GM19035 (cell line): ENCODE data around the gene SEMA3B.

Experiments
- ATAC-seq: cut with Tn5 transposase; IDR thresholded peaks from one replicate; pipeline ENCODE4 v1.9.1; 2021; ENCODE audit not compliant: unreplicated experiment

SEMA3B gene

GRCh38 chr3:50292159-50293078 lies 23.5 kb downstream of the SEMA3B start, which contains the start of gene IFRD2:
TSS of gene IFRD2 (minus strand) at chr3:50292429. CDS start at chr3:50292274, 155 bp downstream.
- ATAC-seq = peak; percentile 94

DNA sequence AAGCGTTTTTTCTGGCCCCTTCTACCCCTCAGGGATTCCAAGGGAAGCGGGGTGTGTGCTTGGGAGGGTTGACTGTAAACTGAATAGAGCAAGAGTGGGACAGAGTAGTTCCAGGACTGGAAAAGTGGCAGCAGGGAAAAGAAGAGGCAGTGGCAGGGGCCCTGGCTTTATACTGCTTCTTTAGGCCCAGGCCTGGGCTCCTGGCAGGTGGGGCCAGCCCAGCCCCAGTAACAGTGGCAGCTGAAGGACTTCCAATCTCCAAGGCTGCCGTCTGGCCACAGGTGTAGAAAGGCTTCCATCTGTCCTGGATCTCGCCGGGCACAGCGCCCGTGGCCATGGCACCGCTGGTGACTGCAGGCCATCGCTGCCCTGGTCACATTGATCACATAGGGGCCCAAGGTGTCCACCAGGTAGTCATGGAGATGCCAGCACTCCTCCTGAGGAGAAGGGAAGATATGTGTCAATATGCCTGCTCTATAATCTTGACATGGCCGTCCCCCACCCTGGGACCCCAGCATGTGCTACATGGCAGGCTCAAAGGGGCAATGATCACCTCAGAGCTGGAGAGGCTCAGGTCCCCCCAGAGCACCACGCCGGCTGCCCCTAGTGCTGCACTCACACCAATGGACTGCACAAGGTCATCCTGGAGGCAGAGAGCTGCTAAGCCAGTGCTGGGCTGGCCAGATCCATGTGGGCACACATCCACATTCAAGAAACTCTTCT lies 24.3 kb downstream of the SEMA3B start:
- no peak for ATAC-seq

DNA sequence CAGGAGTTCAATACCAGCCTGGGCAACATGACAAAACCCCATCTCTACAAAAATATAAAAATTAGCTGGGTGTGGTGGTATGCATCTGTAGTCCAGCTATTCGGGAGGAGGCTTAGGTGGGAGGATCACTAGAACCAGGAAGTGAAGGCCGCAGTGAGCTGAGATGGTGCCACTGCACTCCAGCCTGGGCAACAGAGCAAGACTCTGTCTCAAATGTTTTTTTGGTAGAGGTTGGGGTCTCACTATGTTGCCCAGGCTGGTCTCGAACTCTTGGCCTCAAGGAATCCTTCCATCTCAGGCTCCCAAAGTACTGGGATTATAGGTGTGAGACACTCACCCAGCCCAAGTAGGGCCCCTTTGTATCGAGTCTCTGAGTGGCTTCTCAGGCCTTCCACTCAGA lies 25.1 kb downstream of the SEMA3B start:
- no peak for ATAC-seq

- no peak for ATAC-seq
Measured at GRCh38 chr3:50294492-50295403, 25.8 kb downstream of the SEMA3B start.

DNA sequence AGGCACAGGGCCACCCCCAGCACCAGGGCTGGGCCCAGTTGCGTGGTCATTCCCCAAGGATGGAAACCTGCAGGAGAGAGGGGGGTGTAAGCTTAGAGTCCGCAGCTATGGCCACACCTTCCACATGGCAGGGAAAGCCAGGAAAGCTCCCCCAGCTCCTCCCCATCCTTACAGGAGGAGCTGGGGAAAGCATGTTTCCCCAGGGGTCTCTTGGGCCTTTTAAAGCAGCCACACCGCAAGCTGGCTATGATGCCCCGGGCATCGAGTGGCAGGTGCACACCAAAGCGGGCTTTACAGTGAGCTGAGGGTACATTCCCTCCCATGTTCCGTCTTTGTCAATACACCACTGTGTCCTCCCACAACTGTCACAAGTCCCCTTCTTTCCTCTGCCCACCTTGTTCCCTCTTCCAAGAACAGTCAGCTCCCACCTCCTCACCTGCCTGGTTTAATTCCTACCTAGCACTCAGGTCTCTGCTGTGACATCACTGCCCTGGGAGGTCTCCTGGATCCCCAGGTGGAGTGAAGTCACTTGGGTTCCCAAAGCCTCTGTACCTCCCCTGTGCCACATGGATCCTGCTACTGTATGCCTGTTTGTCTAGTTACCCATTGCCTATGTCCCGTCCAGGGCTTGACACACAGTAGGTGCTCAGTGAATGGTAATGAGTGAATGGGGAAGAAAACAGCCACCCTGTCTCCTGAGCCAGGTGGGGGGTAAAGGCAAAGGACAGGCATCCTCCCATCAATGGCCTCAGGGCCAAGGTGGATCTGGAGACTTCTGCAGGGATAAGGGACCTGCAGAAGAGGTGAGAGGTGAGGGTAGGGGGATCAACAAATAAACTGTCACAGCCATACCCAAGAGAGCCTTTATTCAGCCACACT lies 26.8 kb downstream of the SEMA3B start:
- no peak for ATAC-seq

DNA sequence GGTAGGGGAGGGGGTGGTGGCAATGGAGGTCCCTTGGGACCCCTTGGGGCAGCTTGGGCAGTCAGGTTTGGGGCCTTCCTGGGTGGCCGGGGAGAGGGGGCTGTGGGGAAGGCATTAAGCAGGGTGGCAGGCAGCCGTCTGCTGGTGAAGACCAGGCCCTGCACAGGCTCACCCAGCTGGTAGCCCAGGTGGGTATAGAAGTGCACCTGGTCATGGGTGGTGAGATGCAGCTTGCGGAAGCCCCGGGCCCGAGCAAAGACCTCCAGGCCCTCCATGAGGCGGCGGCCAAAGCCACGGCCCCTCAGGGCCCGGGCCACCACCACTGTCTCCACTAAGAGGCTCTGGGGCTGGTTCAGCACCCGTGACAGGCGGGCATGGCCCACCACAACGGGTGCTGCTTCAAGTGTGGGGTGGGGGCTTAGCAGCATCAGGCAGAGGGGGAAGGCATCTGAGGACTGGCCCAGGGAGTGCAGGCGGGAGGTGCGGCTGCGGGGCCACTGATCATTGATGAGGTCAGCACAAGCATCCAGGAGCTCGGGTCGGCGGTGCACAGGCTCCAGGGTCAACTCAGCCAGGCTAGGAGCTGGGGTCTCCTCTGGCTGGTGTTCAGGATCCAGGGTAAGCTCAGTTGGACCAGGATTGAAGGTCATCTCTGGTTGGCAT lies 27.9 kb downstream of the SEMA3B start:
- no peak for ATAC-seq

DNA sequence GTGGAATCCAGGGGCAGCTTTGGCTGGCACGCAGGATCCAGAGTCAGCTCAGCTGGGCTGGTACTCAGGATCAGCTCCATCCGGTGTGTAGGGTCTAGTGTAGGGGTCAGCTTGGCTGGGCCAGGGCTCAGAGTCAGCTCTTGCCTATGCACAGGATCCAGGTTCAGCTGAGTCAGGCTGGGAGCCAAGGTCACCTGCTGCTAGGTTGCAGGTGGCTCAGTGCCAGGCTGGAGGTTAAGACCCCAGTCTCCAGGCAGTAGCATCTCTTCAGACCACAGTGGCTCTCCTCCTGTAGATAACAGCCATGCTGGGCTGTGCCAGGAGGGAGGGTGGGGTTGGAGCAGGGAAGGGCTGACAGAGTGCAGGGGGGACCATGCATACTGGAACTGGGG lies 28.4 kb downstream of the SEMA3B start:
- ATAC-seq = no peak

DNA sequence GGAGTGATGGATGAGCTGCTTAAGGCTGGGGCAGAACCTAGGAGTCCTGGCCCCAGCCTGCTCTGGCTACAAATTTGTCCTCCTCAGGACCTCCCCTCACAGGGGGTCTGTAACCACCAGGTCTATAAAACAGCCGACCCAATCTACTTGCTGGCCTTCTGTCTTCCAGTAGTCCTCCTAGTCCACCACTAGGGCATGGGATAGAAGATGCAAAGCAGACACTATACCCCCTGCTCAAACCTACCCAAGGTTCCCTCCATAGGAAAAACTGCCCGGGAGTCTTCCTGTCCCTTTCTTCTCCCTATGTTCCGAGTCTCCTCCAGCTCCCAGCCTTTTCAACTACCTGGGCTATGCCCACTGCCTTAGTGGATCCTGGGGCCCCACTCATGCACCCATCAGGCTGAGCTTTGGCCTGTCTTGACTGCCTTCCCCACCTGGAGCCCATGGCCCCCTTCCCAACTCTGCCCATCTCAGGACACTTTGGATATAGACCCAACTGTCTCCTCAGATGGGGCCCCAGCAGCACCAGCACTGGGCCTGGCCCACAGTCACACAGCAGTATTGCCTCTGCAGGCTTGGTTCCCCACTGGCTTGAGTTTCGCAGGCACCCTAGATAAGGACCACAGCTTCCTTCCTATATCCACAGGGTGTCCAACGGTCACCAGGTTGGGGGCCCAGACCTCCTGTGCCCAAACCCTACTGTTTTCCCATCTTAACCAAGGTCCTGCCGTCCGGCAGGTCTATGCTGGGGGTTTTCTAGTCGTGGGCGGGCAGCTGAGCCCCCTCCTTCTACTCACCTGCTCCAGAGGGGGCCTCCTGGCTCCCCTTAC lies 29.2 kb downstream of the SEMA3B start:
- no peak for ATAC-seq

DNA sequence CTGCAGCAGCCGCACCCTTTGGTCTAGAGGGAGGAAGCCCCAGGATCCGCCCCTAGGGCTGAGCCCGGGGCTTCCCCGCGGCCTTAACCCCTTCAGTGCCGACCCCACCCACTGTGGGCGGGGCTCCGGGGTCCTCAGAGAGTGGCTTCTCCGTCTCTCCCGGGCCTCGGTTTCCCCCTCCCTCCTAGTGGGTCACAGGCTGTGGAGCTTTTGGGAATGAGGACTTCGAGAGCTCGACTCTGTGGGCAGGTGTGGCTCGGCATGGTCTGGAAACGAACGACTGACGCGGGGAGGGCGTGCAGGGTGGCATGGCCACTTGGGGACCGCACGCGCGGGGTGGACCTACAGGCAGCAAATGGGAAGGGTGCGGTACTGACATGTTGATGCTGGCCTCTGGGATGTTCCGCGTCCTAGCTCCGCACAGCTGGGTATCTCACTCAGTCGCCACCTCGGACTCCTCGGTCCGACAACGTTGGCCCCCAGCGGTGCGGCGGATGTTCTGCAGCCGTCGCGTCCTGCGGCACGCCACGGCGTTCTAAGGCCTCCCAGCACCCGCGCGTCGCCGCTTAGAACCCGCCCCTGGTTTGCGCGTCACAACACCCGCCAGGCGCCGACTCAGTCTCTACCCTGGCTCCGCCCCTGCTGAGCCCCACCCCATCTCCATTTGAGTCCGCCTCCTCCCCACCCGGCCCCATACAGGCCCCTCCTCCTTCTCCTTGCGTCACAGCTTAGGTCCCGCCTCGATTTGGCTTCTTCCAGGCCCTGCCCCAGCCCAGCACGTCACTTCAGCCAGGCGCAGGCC lies 30.1 kb downstream of the SEMA3B start, which contains the start of the genes HYAL3 and NAA80:
TSS of gene HYAL3 (minus strand) at position 570 of the 802 bp plus-strand sequence. CDS start 3,803 bp downstream, outside the sequence.
TSS of gene NAA80 (minus strand) at position 570 of the 802 bp plus-strand sequence. CDS start 1,942 bp downstream, outside the sequence.
- ATAC-seq = peak; percentile 86

- ATAC-seq = no peak
Measured at GRCh38 chr3:50299638-50299928, 30.6 kb downstream of the SEMA3B start.

GRCh38 chr3:50299929-50300680 lies 31.2 kb downstream of the SEMA3B start:
- ATAC-seq = no peak

- ATAC-seq = no peak
Measured at GRCh38 chr3:50300681-50301254, 31.8 kb downstream of the SEMA3B start.

DNA sequence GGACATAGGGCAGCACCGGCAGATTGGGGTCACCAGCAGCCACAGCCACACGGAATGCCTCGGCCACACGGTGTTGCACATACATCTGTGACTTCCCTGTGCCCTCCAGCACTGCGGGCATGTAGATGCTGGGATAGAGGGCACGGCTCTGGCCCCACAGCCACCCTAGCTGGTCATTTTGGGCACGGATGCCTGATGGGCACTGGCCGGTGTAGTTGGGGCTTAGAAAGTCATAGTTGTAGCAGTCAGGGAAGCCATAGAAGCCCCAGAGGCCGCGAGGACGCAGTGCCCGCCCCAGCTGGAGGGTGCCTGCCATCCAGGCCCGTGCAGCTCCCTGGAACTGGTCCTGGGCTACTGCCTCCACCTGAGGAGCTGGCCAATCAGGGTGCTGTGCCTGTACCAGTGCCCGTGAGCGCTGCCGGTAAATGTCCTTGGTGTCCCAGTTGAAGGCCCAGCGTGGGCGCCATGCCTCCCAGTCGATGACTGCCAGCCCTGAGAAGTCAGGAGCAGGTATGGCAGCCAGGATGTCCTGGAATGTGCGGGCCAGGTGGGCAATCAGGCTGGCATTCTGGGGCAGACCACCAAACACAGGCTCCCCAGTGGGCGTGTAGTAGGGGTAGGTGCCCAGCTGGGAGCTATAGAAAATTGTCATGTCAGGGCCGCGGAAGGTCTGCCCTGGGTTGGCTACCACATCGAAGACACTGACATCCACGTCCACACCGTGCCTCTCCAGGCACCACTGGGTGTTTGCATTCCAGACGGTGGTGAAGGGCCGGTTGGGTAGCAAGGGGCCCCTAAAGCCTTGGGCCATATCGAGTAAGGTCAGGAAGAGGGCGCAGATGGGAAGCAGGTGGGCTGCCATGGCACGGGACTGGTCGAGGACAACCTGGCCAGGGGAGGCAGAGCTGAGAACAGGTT lies 33.4 kb downstream of the SEMA3B start:
- no peak for ATAC-seq

GRCh38 chr3:50303013-50303815 lies 34.3 kb downstream of the SEMA3B start, which contains the start of gene HYAL1:
TSS of gene HYAL1 (minus strand) at chr3:50303574. CDS start at chr3:50302956, 618 bp downstream.
- no peak for ATAC-seq

DNA sequence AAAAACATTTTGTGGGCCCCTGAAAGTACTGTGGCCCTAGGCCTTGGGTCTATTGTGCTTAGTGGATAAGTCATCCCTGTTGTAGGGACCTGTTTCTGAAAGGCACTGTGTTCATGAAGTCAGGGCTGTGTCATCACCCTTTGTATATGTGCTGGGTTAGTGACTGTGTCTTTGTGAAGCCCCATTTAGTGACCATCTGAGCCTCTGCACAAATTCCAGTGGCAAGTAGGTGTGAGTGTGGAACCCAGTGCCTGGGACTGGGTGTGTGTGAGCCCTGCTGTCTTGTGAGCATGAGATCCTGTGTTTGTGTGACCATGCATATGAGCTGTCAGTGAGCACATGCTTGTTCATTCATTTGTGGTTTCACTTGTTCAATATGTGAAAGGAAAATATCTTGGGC lies 35.7 kb downstream of the SEMA3B start:
- ATAC-seq = no peak
